Loucy (cell line): Measurements from ENCODE around the gene RAB32.
"Not testable (repeated sequence)": the region's sequence is repeated elsewhere in the genome, so short reads cannot be mapped to it uniquely, and the experiment has no call there.

Experiments
- H2AFZ ChIP-seq: fragments of 200-600 bp; sonication (generic); 2 replicates; pipeline ENCODE4 v1.6.0; 2016; ENCODE audit warnings: antibody characterized with exemption, mild to moderate bottlenecking, low read length, moderate library complexity
- H3F3A ChIP-seq: fragments of 200-600 bp; 2 replicates; pipeline ENCODE4 v1.6.0; 2016; ENCODE audit warnings: antibody characterized with exemption, low read depth, mild to moderate bottlenecking
- H3K27me3 ChIP-seq: fragments of 200-600 bp; sonication (generic); 2 replicates; pipeline ENCODE4 v1.6.1; 2014; ENCODE audit warnings: low read length, mild to moderate bottlenecking; ENCODE audit not compliant: insufficient read depth, poor library complexity, severe bottlenecking
- H3K36me3 ChIP-seq: fragments of 200-600 bp; sonication (generic); 2 replicates; pipeline ENCODE4 v1.6.1; 2016; ENCODE audit warnings: low read length; ENCODE audit not compliant: insufficient read depth
- H3K4me1 ChIP-seq: fragments of 200-600 bp; sonication (generic); 2 replicates; pipeline ENCODE4 v1.5.1; 2014; ENCODE audit warnings: low read length, mild to moderate bottlenecking; ENCODE audit not compliant: insufficient read depth, poor library complexity, severe bottlenecking
- H3K4me2 ChIP-seq: fragments of 200-600 bp; sonication (generic); 2 replicates; pipeline ENCODE4 v1.6.0; 2014; ENCODE audit warnings: antibody characterized with exemption, low read length, low read depth, mild to moderate bottlenecking; ENCODE audit not compliant: poor library complexity, severe bottlenecking
- H3K4me3 ChIP-seq: fragments of 200-600 bp; sonication (generic); 2 replicates; pipeline ENCODE4 v1.5.1; 2014; ENCODE audit warnings: low read length, mild to moderate bottlenecking, mixed read lengths; ENCODE audit not compliant: poor library complexity, severe bottlenecking
- H3K79me2 ChIP-seq: fragments of 200-600 bp; sonication (generic); 2 replicates; pipeline ENCODE4 v1.6.1; 2014; ENCODE audit warnings: low read length; ENCODE audit not compliant: insufficient read depth
- H3K9ac ChIP-seq: fragments of 200-600 bp; sonication (generic); 2 replicates; pipeline ENCODE4 v1.6.0; 2014; ENCODE audit warnings: mild to moderate bottlenecking, low read depth, low read length, moderate library complexity; ENCODE audit not compliant: poor library complexity, severe bottlenecking
- H3K9me2 ChIP-seq: fragments of 200-600 bp; sonication (generic); replicated peaks from 2 replicates; pipeline ENCODE4 v1.6.1; 2016; ENCODE audit warnings: low read depth, low read length, mixed read lengths
- H3K9me3 ChIP-seq: fragments of 200-600 bp; sonication (generic); 2 replicates; pipeline ENCODE4 v1.6.1; 2014; ENCODE audit warnings: mild to moderate bottlenecking, antibody characterized with exemption, low read length, low read depth; ENCODE audit not compliant: insufficient read depth
- H4K20me1 ChIP-seq: fragments of 200-600 bp; sonication (generic); 2 replicates; pipeline ENCODE4 v1.6.0; 2014; ENCODE audit warnings: antibody characterized with exemption, low read length, mild to moderate bottlenecking; ENCODE audit not compliant: insufficient read depth, poor library complexity, severe bottlenecking
- EZH2phosphoT487 ChIP-seq: fragments of 200-600 bp; IDR thresholded peaks from 2 replicates; pipeline ENCODE4 v1.6.1; 2018; ENCODE audit warnings: antibody characterized with exemption, mild to moderate bottlenecking, moderate library complexity, borderline replicate concordance
- TF ChIP-seq, protein P1 (sequence below): fragments of 200-600 bp; sonication (generic); conservative IDR thresholded peaks from 2 replicates; pipeline ENCODE4 v1.5.1; 2014; ENCODE audit warnings: mild to moderate bottlenecking, antibody characterized with exemption, low read length

RAB32 gene

DNA sequence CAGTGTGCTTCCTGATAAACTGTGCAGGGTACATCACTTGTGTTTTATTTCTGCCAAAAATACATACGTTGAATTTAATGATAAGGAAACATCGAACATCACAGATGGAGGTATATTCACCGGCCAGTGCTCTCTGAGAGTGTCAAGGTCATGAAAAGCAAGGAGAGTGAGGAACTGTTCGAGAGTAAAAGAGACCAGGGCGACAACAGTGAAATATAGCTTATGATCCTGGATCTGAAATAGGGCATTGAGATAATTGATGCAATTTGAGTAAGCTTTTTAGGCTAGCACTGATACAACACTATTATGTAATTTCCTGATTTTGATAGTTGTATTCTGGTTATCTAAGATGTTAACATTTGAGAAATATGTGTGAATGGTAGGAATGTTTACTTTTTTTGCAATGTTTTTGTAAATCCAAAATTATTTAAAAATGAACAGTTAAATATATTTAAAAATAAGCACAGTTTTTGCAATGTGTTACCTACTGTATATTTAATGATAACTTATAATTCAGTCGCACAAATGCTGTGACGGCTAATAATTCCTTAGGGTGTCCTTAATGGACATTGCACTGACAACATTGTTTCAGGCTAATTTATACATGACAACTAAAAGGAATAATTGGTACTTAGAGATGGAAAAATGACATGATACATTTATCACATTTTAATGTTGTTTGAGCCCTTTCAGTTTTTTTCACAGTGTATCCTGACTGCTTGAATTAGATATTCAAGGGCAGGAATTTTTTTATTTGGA is 9.9 kb downstream of the RAB32 start:
- no peaks in the 10 kb centered on the region for H3K36me3 ChIP-seq
- peaks cover 9% of the 10 kb centered on the region for H3K4me1 ChIP-seq
- TF ChIP-seq EZH2phosphoT487 = no peak
- TF ChIP-seq, protein P1, sequence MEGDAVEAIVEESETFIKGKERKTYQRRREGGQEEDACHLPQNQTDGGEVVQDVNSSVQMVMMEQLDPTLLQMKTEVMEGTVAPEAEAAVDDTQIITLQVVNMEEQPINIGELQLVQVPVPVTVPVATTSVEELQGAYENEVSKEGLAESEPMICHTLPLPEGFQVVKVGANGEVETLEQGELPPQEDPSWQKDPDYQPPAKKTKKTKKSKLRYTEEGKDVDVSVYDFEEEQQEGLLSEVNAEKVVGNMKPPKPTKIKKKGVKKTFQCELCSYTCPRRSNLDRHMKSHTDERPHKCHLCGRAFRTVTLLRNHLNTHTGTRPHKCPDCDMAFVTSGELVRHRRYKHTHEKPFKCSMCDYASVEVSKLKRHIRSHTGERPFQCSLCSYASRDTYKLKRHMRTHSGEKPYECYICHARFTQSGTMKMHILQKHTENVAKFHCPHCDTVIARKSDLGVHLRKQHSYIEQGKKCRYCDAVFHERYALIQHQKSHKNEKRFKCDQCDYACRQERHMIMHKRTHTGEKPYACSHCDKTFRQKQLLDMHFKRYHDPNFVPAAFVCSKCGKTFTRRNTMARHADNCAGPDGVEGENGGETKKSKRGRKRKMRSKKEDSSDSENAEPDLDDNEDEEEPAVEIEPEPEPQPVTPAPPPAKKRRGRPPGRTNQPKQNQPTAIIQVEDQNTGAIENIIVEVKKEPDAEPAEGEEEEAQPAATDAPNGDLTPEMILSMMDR = no peak
- H3K9me3 ChIP-seq = no peaks in the 10 kb centered on the region
- no peaks in the 10 kb centered on the region for H3F3A ChIP-seq
- no peaks in the 10 kb centered on the region for H4K20me1 ChIP-seq
- H3K9ac ChIP-seq = no peak overlapping the region
- H3K27me3 ChIP-seq = no peaks in the 10 kb centered on the region
- H2AFZ ChIP-seq = no peak overlapping the region
- no peaks in the 10 kb centered on the region for H3K79me2 ChIP-seq
- H3K4me2 ChIP-seq = no peak overlapping the region
- no peak overlapping the region for H3K4me3 ChIP-seq
- H3K9me2 ChIP-seq = no peaks in the 10 kb centered on the region

DNA sequence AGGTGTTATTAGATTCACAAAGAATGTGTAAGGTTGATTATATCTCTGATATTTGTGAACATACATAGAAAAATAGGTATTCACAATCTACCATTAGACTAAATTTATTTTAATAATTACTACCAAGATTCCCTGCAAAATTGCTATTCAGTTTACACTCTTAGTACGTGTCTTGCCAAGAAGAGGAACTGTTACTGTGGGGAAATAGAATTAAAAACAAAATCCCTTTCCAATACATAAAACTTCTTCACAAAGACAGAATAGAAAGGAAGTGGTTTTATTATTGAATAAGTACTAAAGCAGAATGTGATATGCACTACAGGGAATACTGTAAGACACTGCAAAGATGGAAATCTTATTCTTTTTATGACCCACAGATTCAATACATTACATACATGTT is 17.0 kb downstream of the RAB32 start:
- no peaks in the 10 kb centered on the region for H3K79me2 ChIP-seq
- no peaks in the 10 kb centered on the region for H3K9me3 ChIP-seq
- no peak overlapping the region for H3K4me2 ChIP-seq
- no peaks in the 10 kb centered on the region for H3K36me3 ChIP-seq
- H4K20me1 ChIP-seq = no peaks in the 10 kb centered on the region
- TF ChIP-seq EZH2phosphoT487 = no peak
- TF ChIP-seq, protein P1 = no peak
- no peaks in the 10 kb centered on the region for H3K27me3 ChIP-seq
- H3K9ac ChIP-seq = no peak overlapping the region
- H3F3A ChIP-seq = no peaks in the 10 kb centered on the region
- H2AFZ ChIP-seq = no peak overlapping the region
- H3K4me3 ChIP-seq = no peak overlapping the region
- H3K9me2 ChIP-seq = no peaks in the 10 kb centered on the region
- H3K4me1 ChIP-seq = peaks cover 5% of the 10 kb centered on the region

- H3K27me3 ChIP-seq, H3K9ac ChIP-seq, H2AFZ ChIP-seq, H3K36me3 ChIP-seq, H3K4me3 ChIP-seq, H3F3A ChIP-seq, H3K4me1 ChIP-seq, H3K9me2 ChIP-seq, H3K79me2 ChIP-seq, H4K20me1 ChIP-seq, H3K9me3 ChIP-seq, H3K4me2 ChIP-seq: not testable (repeated sequence)
These were observed 23.0 kb downstream of the RAB32 start for GRCh38 chr6:146566661-146567060.

- not testable (repeated sequence) for H4K20me1 ChIP-seq, H3K9me3 ChIP-seq, H3F3A ChIP-seq, H3K79me2 ChIP-seq, H3K36me3 ChIP-seq, H3K9me2 ChIP-seq, H3K4me2 ChIP-seq, H3K9ac ChIP-seq, H3K4me3 ChIP-seq, H3K27me3 ChIP-seq, H2AFZ ChIP-seq, H3K4me1 ChIP-seq
These were observed 25.0 kb downstream of the RAB32 start for GRCh38 chr6:146568619-146569018.
